GM23338 (cell line): Measurements from ENCODE around the gene ASXL3. TPM values are rescaled to one million over a fixed set of nuclear protein-coding genes. Genes with fewer than 3 reads are reported as not detected.

Experiments used
- EZH2 ChIP-seq: fragments of 200-600 bp; sonication (generic); IDR thresholded peaks from one replicate; pipeline ENCODE4 v1.8.0; 2017; ENCODE audit warnings: antibody characterized with exemption, mild to moderate bottlenecking, low read depth; ENCODE audit not compliant: unreplicated experiment
- polyA plus RNA-seq: library from polyadenylated mRNA; unstranded; fragments of >200 nt; fragmentation: Nextera tagmentation; extraction: Ambion mirVana; gene quantifications from 2 replicates; pipeline ENCODE4 v1.2.1, GENCODE V29; 2016
- total RNA-seq: library from RNA; depleted of rRNA; stranded (reverse); fragments of >200 nt; shearing (Covaris generic); gene quantifications from 2 replicates; pipeline ENCODE4 v1.2.3, GENCODE V29; 2014
- TF ChIP-seq, protein P1 (sequence below): fragments of 250-450 bp; sonication (Bioruptor Pico); IDR thresholded peaks from 2 replicates; pipeline ENCODE4 v1.5.0; 2020; ENCODE audit warnings: mild to moderate bottlenecking, moderate library complexity
- TF ChIP-seq, protein P2 (sequence below): IDR thresholded peaks from one replicate; pipeline ENCODE4 v1.6.1; 2018; ENCODE audit warnings: antibody characterized with exemption; ENCODE audit not compliant: unreplicated experiment
- TF ChIP-seq, protein P3 (sequence below), 2 experiments: fragments of 200-600 bp in 1 of 2; sonication (generic) in 1 of 2; conservative IDR thresholded peaks; 2 replicates each; pipeline versions ENCODE4 v1.5.1 to v1.6.1; 2016 to 2017; ENCODE audit warnings: antibody characterized with exemption in 2 of 2, low read depth in 2 of 2, mild to moderate bottlenecking in 2 of 2, moderate library complexity in 1 of 2

Gene ASXL3
- total and polyA plus RNA-seq, 2 experiments from 2014 or later: 0.23 to 1.4 TPM

DNA sequence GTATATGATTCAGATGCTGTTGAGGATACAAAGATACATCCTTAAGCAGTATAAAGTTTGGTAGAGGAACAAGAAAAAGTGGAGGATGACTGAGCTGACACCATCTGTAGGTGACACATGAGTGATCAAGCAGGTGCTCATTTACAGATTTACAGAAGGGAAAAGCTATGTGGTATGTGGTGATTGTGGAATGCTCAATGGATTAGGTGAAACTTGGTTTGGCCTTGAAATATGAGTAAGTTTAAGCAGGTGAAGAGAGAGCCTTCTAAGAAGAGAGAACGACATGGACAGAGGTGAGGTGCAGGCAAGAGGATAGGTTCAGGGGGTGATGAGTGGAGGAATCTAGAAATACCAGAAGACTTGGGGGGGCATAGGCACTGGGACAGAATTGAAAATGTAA lies 5.9 kb downstream of the ASXL3 start (continued):
- TF ChIP-seq, protein P1, sequence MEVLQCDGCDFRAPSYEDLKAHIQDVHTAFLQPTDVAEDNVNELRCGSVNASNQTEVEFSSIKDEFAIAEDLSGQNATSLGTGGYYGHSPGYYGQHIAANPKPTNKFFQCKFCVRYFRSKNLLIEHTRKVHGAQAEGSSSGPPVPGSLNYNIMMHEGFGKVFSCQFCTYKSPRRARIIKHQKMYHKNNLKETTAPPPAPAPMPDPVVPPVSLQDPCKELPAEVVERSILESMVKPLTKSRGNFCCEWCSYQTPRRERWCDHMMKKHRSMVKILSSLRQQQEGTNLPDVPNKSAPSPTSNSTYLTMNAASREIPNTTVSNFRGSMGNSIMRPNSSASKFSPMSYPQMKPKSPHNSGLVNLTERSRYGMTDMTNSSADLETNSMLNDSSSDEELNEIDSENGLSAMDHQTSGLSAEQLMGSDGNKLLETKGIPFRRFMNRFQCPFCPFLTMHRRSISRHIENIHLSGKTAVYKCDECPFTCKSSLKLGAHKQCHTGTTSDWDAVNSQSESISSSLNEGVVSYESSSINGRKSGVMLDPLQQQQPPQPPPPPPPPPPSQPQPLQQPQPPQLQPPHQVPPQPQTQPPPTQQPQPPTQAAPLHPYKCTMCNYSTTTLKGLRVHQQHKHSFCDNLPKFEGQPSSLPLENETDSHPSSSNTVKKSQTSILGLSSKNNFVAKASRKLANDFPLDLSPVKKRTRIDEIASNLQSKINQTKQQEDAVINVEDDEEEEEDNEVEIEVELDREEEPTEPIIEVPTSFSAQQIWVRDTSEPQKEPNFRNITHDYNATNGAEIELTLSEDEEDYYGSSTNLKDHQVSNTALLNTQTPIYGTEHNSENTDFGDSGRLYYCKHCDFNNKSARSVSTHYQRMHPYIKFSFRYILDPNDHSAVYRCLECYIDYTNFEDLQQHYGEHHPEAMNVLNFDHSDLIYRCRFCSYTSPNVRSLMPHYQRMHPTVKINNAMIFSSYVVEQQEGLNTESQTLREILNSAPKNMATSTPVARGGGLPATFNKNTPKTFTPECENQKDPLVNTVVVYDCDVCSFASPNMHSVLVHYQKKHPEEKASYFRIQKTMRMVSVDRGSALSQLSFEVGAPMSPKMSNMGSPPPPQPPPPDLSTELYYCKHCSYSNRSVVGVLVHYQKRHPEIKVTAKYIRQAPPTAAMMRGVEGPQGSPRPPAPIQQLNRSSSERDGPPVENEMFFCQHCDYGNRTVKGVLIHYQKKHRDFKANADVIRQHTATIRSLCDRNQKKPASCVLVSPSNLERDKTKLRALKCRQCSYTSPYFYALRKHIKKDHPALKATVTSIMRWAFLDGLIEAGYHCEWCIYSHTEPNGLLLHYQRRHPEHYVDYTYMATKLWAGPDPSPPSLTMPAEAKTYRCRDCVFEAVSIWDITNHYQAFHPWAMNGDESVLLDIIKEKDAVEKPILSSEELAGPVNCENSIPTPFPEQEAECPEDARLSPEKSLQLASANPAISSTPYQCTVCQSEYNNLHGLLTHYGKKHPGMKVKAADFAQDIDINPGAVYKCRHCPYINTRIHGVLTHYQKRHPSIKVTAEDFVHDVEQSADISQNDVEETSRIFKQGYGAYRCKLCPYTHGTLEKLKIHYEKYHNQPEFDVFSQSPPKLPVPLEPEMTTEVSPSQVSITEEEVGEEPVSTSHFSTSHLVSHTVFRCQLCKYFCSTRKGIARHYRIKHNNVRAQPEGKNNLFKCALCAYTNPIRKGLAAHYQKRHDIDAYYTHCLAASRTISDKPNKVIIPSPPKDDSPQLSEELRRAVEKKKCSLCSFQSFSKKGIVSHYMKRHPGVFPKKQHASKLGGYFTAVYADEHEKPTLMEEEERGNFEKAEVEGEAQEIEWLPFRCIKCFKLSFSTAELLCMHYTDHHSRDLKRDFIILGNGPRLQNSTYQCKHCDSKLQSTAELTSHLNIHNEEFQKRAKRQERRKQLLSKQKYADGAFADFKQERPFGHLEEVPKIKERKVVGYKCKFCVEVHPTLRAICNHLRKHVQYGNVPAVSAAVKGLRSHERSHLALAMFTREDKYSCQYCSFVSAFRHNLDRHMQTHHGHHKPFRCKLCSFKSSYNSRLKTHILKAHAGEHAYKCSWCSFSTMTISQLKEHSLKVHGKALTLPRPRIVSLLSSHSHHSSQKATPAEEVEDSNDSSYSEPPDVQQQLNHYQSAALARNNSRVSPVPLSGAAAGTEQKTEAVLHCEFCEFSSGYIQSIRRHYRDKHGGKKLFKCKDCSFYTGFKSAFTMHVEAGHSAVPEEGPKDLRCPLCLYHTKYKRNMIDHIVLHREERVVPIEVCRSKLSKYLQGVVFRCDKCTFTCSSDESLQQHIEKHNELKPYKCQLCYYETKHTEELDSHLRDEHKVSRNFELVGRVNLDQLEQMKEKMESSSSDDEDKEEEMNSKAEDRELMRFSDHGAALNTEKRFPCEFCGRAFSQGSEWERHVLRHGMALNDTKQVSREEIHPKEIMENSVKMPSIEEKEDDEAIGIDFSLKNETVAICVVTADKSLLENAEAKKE (CRISPR knock-in tag): no peak
- TF ChIP-seq, protein P2, sequence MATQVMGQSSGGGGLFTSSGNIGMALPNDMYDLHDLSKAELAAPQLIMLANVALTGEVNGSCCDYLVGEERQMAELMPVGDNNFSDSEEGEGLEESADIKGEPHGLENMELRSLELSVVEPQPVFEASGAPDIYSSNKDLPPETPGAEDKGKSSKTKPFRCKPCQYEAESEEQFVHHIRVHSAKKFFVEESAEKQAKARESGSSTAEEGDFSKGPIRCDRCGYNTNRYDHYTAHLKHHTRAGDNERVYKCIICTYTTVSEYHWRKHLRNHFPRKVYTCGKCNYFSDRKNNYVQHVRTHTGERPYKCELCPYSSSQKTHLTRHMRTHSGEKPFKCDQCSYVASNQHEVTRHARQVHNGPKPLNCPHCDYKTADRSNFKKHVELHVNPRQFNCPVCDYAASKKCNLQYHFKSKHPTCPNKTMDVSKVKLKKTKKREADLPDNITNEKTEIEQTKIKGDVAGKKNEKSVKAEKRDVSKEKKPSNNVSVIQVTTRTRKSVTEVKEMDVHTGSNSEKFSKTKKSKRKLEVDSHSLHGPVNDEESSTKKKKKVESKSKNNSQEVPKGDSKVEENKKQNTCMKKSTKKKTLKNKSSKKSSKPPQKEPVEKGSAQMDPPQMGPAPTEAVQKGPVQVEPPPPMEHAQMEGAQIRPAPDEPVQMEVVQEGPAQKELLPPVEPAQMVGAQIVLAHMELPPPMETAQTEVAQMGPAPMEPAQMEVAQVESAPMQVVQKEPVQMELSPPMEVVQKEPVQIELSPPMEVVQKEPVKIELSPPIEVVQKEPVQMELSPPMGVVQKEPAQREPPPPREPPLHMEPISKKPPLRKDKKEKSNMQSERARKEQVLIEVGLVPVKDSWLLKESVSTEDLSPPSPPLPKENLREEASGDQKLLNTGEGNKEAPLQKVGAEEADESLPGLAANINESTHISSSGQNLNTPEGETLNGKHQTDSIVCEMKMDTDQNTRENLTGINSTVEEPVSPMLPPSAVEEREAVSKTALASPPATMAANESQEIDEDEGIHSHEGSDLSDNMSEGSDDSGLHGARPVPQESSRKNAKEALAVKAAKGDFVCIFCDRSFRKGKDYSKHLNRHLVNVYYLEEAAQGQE: no peak
- TF ChIP-seq, protein P3, sequence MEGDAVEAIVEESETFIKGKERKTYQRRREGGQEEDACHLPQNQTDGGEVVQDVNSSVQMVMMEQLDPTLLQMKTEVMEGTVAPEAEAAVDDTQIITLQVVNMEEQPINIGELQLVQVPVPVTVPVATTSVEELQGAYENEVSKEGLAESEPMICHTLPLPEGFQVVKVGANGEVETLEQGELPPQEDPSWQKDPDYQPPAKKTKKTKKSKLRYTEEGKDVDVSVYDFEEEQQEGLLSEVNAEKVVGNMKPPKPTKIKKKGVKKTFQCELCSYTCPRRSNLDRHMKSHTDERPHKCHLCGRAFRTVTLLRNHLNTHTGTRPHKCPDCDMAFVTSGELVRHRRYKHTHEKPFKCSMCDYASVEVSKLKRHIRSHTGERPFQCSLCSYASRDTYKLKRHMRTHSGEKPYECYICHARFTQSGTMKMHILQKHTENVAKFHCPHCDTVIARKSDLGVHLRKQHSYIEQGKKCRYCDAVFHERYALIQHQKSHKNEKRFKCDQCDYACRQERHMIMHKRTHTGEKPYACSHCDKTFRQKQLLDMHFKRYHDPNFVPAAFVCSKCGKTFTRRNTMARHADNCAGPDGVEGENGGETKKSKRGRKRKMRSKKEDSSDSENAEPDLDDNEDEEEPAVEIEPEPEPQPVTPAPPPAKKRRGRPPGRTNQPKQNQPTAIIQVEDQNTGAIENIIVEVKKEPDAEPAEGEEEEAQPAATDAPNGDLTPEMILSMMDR (conservative IDR thresholded peaks at IDR 0.05; ENCODE audit: low read depth in 2 of 2): no peak
- no peak for TF ChIP-seq EZH2
